Activated B cell treated with CpG ODN at 0.5 μM for 24 hours (primary cell): ENCODE data around the gene RSPH4A. TPM values are rescaled to one million over a fixed set of nuclear protein-coding genes. Genes with fewer than 3 reads are reported as not detected.

Source experiments
- ATAC-seq: fragments of 200-7000 bp; cut with Tn5 transposase; one replicate; pipeline ENCODE4 v1.10.0; 2021; ENCODE audit warnings: low read depth, mild to moderate bottlenecking, moderate library complexity
- CTCF ChIA-PET: fragments of 350-600 bp; sonication (Branson Sonifier 250); formaldehyde crosslinking; loops from one replicate; lab custom pipeline; 2021; ENCODE audit warnings: antibody characterized with exemption; lab: Charles Lee
- POLR2A ChIA-PET: fragments of 350-600 bp; sonication (Branson Sonifier 250); formaldehyde crosslinking; loops from one replicate; lab custom pipeline; 2021; ENCODE audit warnings: antibody characterized with exemption; lab: Charles Lee
- DNase-seq: peaks from one replicate; pipeline ENCODE4 v3.0.0; 2022
- H3K27ac Mint-ChIP-seq: one replicate; pipeline ENCODE4 v1.8.0; 2020; ENCODE audit warnings: mixed read lengths
- H3K27me3 Mint-ChIP-seq: one replicate; pipeline ENCODE4 v1.8.0; 2021; ENCODE audit warnings: mixed read lengths
- H3K36me3 Mint-ChIP-seq: one replicate; pipeline ENCODE4 v1.8.0; 2021; ENCODE audit warnings: low read depth, mixed read lengths
- H3K4me1 Mint-ChIP-seq: one replicate; pipeline ENCODE4 v1.8.0; 2021; ENCODE audit warnings: mixed read lengths
- H3K4me3 Mint-ChIP-seq: one replicate; pipeline ENCODE4 v1.8.0; 2020; ENCODE audit warnings: mild to moderate bottlenecking, mixed read lengths
- H3K9me3 Mint-ChIP-seq: one replicate; pipeline ENCODE4 v1.8.0; 2020; ENCODE audit warnings: mixed read lengths
- CTCF ChIP-seq: fragments of 200-600 bp; IDR thresholded peaks from one replicate; pipeline ENCODE4 v1.8.0; 2022; ENCODE audit warnings: antibody characterized with exemption, mild to moderate bottlenecking
- intact Hi-C: fragments of 100-400 bp; cut with micrococcal nuclease; formaldehyde crosslinking; loops from one replicate; pipeline ENCODE4 v1.15.1; 2024
- total RNA-seq: library from RNA; stranded (reverse); gene quantifications from 2 replicates; pipeline ENCODE4 v1.2.3, GENCODE V29; 2022

The RSPH4A gene
- total RNA-seq, 1 donor from 2014 or later: 0.40 TPM

GRCh38 chr6:116667623-116668022 lies 51.3 kb downstream of the RSPH4A start:
- ChIA-PET POLR2A (interaction anchor here (1.1 to 2.2 kb wide), 4 partner anchors 14 to 564 kb away, joined by 3 to 28 read pairs (median 8); partner anchors contain the start of genes KPNA5, RWDD1 and TSPYL1), CTCF (no interaction called here)
- peak overlapping the region; percentile 100 for H3K4me3 Mint-ChIP-seq
- peaks cover 20% of the 10 kb centered on the region for H3K36me3 Mint-ChIP-seq
- peaks cover 41% of the 10 kb centered on the region for H3K4me1 Mint-ChIP-seq
- H3K9me3 Mint-ChIP-seq: no peaks in the 10 kb centered on the region
- H3K27ac Mint-ChIP-seq: peak overlapping the region; percentile 99
- TF ChIP-seq CTCF: no peak
- intact Hi-C loops: loop anchor here (1.0 to 5.0 kb wide), 8 partner anchors 14 to 565 kb away; partner anchors contain the start of genes KPNA5, NT5DC1, RSPH4A and RWDD1
- H3K27me3 Mint-ChIP-seq: peaks cover 8% of the 10 kb centered on the region
- peak; percentile 62 for ATAC-seq
- no peak for DNase-seq

GRCh38 chr6:116672306-116672705 lies 56.0 kb downstream of the RSPH4A start:
- H3K4me3 Mint-ChIP-seq: no peak overlapping the region
- CTCF ChIA-PET: interaction anchor here (1.0 kb wide), 1 partner anchor 14 kb away, joined by 4 read pairs; no protein-coding TSS in a partner anchor
- no peak overlapping the region for H3K27ac Mint-ChIP-seq

GRCh38 chr6:116676021-116676420 lies 59.7 kb downstream of the RSPH4A start:
- H3K4me1 Mint-ChIP-seq: peaks cover 14% of the 10 kb centered on the region
- DNase-seq: no peak
- ChIA-PET CTCF (no interaction called here), POLR2A (no interaction called here)
- no peak overlapping the region for H3K4me3 Mint-ChIP-seq
- no peak for TF ChIP-seq CTCF
- ATAC-seq: no peak
- no peaks in the 10 kb centered on the region for H3K9me3 Mint-ChIP-seq
- H3K27ac Mint-ChIP-seq: no peak overlapping the region
- H3K36me3 Mint-ChIP-seq: peaks cover under 1% of the 10 kb centered on the region
- intact Hi-C loops: no loop called here
- H3K27me3 Mint-ChIP-seq: peaks cover 8% of the 10 kb centered on the region

More at GRCh38 chr6:116672306-116672705, 56.0 kb downstream of the RSPH4A start:
- Mint-ChIP-seq H3K36me3 (peaks cover 7% of the 10 kb centered on the region), H3K27me3 (peaks cover 8% of the 10 kb centered on the region), H3K9me3 (no peaks in the 10 kb centered on the region), H3K4me1 (peaks cover 8% of the 10 kb centered on the region)
- intact Hi-C loops: no loop called here
- ATAC-seq: no peak
- POLR2A ChIA-PET: no interaction called here
- DNase-seq: no peak
- no peak for TF ChIP-seq CTCF

GRCh38 chr6:116680880-116681672 lies 64.8 kb downstream of the RSPH4A start, which contains the start of gene KPNA5:
KPNA5 (plus strand) TSS chr6:116681211; CDS start chr6:116681335, 124 bp downstream.
- no peaks in the 10 kb centered on the region for H3K27me3 Mint-ChIP-seq
- ChIA-PET POLR2A (interaction anchor here (0.6 to 2.6 kb wide), 5 partner anchors 13 to 658 kb away, joined by 3 to 28 read pairs (median 6); partner anchors contain the start of genes RWDD1 and ZUP1), CTCF (interaction anchor here (0.8 kb wide), 1 partner anchor 14 kb away, joined by 3 read pairs; no protein-coding TSS in a partner anchor)
- H3K4me3 Mint-ChIP-seq: peak within 1 kb of the TSS; percentile 99
- ATAC-seq: peak; percentile 92
- DNase-seq: peak; percentile 89
- TF ChIP-seq CTCF: no peak
- peaks cover 25% of the 10 kb centered on the region for H3K36me3 Mint-ChIP-seq
- peak within 1 kb of the TSS; percentile 99 for H3K27ac Mint-ChIP-seq
- H3K4me1 Mint-ChIP-seq: peaks cover 39% of the 10 kb centered on the region
- intact Hi-C loops: loop anchor here (1.0 to 5.0 kb wide), 10 partner anchors 9 to 994 kb away; partner anchors contain the start of genes CALHM6, GOPC, NT5DC1 and NUS1
- H3K9me3 Mint-ChIP-seq: peaks cover 3% of the 10 kb centered on the region

- Mint-ChIP-seq H3K27ac (peak overlapping the region; percentile 99), H3K36me3 (peaks cover 29% of the 10 kb centered on the region), H3K4me1 (peaks cover 50% of the 10 kb centered on the region), H3K4me3 (peak overlapping the region; percentile 99), H3K9me3 (peaks cover 3% of the 10 kb centered on the region), H3K27me3 (no peaks in the 10 kb centered on the region)
- ChIA-PET POLR2A (interaction anchor here (1.5 to 2.6 kb wide), 2 partner anchors 14 to 111 kb away, joined by 13 to 28 read pairs; partner anchors contain the start of genes RWDD1 and ZUP1), CTCF (no interaction called here)
- no peak for TF ChIP-seq CTCF
- no peak for DNase-seq
- intact Hi-C loops: loop anchor here (5.0 kb wide), 4 partner anchors 220 to 920 kb away; partner anchors contain the start of genes CALHM6, GOPC and NT5DC1
- ATAC-seq: peak; percentile 14
Observed at GRCh38 chr6:116682334-116682712, 66.0 kb downstream of the RSPH4A start.
